SK-N-SH (cell line): Measurements from ENCODE around the gene ZNF319. TPM values are rescaled to one million over a fixed set of nuclear protein-coding genes. Genes with fewer than 3 reads are reported as not detected.

Experiments
- CTCF ChIA-PET: fragments of 300-600, 350-600 bp; formaldehyde crosslinking; extraction: SDS; loops from one replicate; lab custom pipeline; 2021; lab: Yijun Ruan, JAX
- POLR2A ChIA-PET: fragments of 350-600 bp; sonication (Branson Sonifier 250); formaldehyde crosslinking; extraction: SDS; loops from one replicate; lab custom pipeline; 2020; ENCODE audit warnings: antibody characterized with exemption, inconsistent platforms; lab: Yijun Ruan, JAX
- DNase-seq: peaks from one replicate; pipeline ENCODE4 v3.0.0; 2012
- H2AFZ ChIP-seq: fragments of 200-600 bp; sonication (generic); 2 replicates; pipeline ENCODE4 v1.8.1; 2016; ENCODE audit warnings: antibody characterized with exemption, mild to moderate bottlenecking, low read depth
- H3F3A ChIP-seq: fragments of 200-600 bp; sonication (generic); replicated peaks from 2 replicates; pipeline ENCODE3; 2016; ENCODE audit warnings: antibody characterized with exemption, mild to moderate bottlenecking; ENCODE audit not compliant: insufficient read depth
- H3K27ac ChIP-seq, 2 experiments: fragments of 200-500 bp in 1 of 2; fragments of 200-600 bp in 1 of 2; sonication (Bioruptor generic) in 1 of 2; sonication (generic), shearing (Covaris generic) in 1 of 2; 2 replicates each; pipeline versions ENCODE4 v1.5.1 to v1.6.1; 2014 to 2016; ENCODE audit warnings: low read depth in 2 of 2, inconsistent platforms in 1 of 2, low read length in 1 of 2, mild to moderate bottlenecking in 1 of 2, mixed read lengths in 1 of 2
- H3K27me3 ChIP-seq: fragments of 200-600 bp; sonication (generic), shearing (Covaris generic); 2 replicates; pipeline ENCODE4 v1.6.1; 2016; ENCODE audit warnings: mixed run types; ENCODE audit not compliant: insufficient read depth
- H3K36me3 ChIP-seq, 2 experiments: fragments of 200-500 bp in 1 of 2; fragments of 200-600 bp in 1 of 2; sonication (Bioruptor generic) in 1 of 2; sonication (generic) in 1 of 2; replicated peaks in 1 of 2; 2 replicates each; pipeline versions ENCODE3 to v1.5.1; 2014 to 2016; ENCODE audit warnings: low read length in 1 of 2, mild to moderate bottlenecking in 1 of 2; ENCODE audit not compliant: insufficient read depth in 2 of 2, control insufficient read depth in 1 of 2
- H3K4me1 ChIP-seq, 2 experiments: fragments of 200-500 bp in 1 of 2; fragments of 200-600 bp in 1 of 2; sonication (Bioruptor generic) in 1 of 2; sonication (generic), shearing (Covaris generic) in 1 of 2; 2 replicates each; pipeline versions ENCODE4 v1.5.1 to v1.6.1; 2014 to 2016; ENCODE audit warnings: low read depth in 1 of 2, low read length in 1 of 2, mixed run types in 1 of 2; ENCODE audit not compliant: insufficient read depth in 2 of 2, control insufficient read depth in 1 of 2
- H3K4me2 ChIP-seq: fragments of 200-600 bp; sonication (generic), shearing (Covaris generic); 2 replicates; pipeline ENCODE4 v1.6.1; 2017; ENCODE audit warnings: mixed run types
- H3K4me3 ChIP-seq, 2 experiments: fragments of 200-500 bp in 1 of 2; fragments of 200-600 bp in 1 of 2; sonication (Bioruptor generic) in 1 of 2; sonication (generic), shearing (Covaris generic) in 1 of 2; 2 replicates each; pipeline versions ENCODE4 v1.5.1 to v1.8.1; 2014 to 2016; ENCODE audit warnings: low read depth in 2 of 2, inconsistent platforms in 1 of 2, low read length in 1 of 2, mild to moderate bottlenecking in 1 of 2, mixed read lengths in 1 of 2, moderate library complexity in 1 of 2
- H3K79me2 ChIP-seq: fragments of 200-600 bp; sonication (generic); 2 replicates; pipeline ENCODE4 v1.8.1; 2017; ENCODE audit warnings: mild to moderate bottlenecking; ENCODE audit not compliant: insufficient read depth
- H3K9ac ChIP-seq: fragments of 200-600 bp; sonication (generic); 2 replicates; pipeline ENCODE4 v1.6.1; 2017; ENCODE audit warnings: mixed run types
- H3K9me2 ChIP-seq: fragments of 200-600 bp; sonication (generic); 2 replicates; pipeline ENCODE4 v1.6.1; 2017; ENCODE audit warnings: mixed run types
- H3K9me3 ChIP-seq: fragments of 200-600 bp; sonication (generic); 2 replicates; pipeline ENCODE4 v1.6.1; 2017; ENCODE audit warnings: mixed run types, mild to moderate bottlenecking, moderate library complexity
- H4K20me1 ChIP-seq: fragments of 200-600 bp; sonication (generic); 2 replicates; pipeline ENCODE4 v1.6.1; 2017; ENCODE audit warnings: mild to moderate bottlenecking, mixed run types; ENCODE audit not compliant: insufficient read depth
- CTCF ChIP-seq: fragments of 200-600 bp; sonication (generic); IDR thresholded peaks from 2 replicates; pipeline ENCODE4 v1.6.1; 2017; ENCODE audit warnings: antibody characterized with exemption, mild to moderate bottlenecking, moderate library complexity
- ELF1 ChIP-seq: IDR thresholded peaks from 2 replicates; pipeline ENCODE4 v1.4.0; 2012
- MEF2A ChIP-seq: IDR thresholded peaks from 2 replicates; pipeline ENCODE4 v1.4.0; 2012; ENCODE audit warnings: low read depth, borderline replicate concordance
- MXI1 ChIP-seq: IDR thresholded peaks from 2 replicates; pipeline ENCODE4 v1.6.1; 2012; ENCODE audit warnings: mild to moderate bottlenecking, low read depth, low read length, improper control_type of control experiment
- NFIC ChIP-seq: IDR thresholded peaks from 2 replicates; pipeline ENCODE4 v1.4.0; 2012; ENCODE audit warnings: borderline replicate concordance
- NRF1 ChIP-seq: IDR thresholded peaks from 2 replicates; pipeline ENCODE4 v1.6.1; 2012; ENCODE audit warnings: low read depth, mild to moderate bottlenecking, low read length
- POLR2AphosphoS5 ChIP-seq: IDR thresholded peaks from 2 replicates; pipeline ENCODE4 v1.6.1; 2012; ENCODE audit warnings: low read depth, low read length
- RAD21 ChIP-seq: IDR thresholded peaks from 2 replicates; pipeline ENCODE4 v1.6.1; 2012; ENCODE audit warnings: mild to moderate bottlenecking, low read length
- RXRA ChIP-seq: IDR thresholded peaks from 2 replicates; pipeline ENCODE4 v1.4.0; 2012; ENCODE audit warnings: low read depth, mild to moderate bottlenecking, borderline replicate concordance
- TEAD4 ChIP-seq: IDR thresholded peaks from 2 replicates; pipeline ENCODE4 v1.4.0; 2012; ENCODE audit warnings: mild to moderate bottlenecking, borderline replicate concordance; ENCODE audit not compliant: insufficient read depth
- USF1 ChIP-seq: IDR thresholded peaks from 2 replicates; pipeline ENCODE4 v1.4.0; 2012; ENCODE audit warnings: low read depth, borderline replicate concordance
- YY1 ChIP-seq: IDR thresholded peaks from 2 replicates; pipeline ENCODE4 v1.4.0; 2012; ENCODE audit warnings: low read depth, mild to moderate bottlenecking
- WGBS: methylation state at CpG from one replicate; pipeline ENCODE4 v1.1.6; 2017; ENCODE audit warnings: low lambda C conversion rate; 5-methylcytosine and 5-hydroxymethylcytosine counted together
- polyA plus RNA-seq, 3 experiments: library from polyadenylated mRNA; depleted of rRNA; stranded (reverse); fragments of >200 nt; gene quantifications; 2 replicates each; pipeline ENCODE4 v1.2.3, GENCODE V29; 2012
- TF ChIP-seq, protein P1 (sequence below): IDR thresholded peaks from 2 replicates; pipeline ENCODE4 v1.4.0; 2012; ENCODE audit warnings: low read depth, borderline replicate concordance
- TF ChIP-seq, protein P2 (sequence below): IDR thresholded peaks from 2 replicates; pipeline ENCODE4; 2012

ZNF319 gene
- polyA plus RNA-seq, 1 of the 3 experiments (the other 2 are of a cell fraction): 7.6 TPM

GRCh38 chr16:58044266-58045019 is 44.0 kb upstream of the ZNF319 start:
- H4K20me1 ChIP-seq: no peaks in the 10 kb centered on the region
- no peaks in the 10 kb centered on the region; a peak in 1 of 4 replicates for H3K4me1 ChIP-seq
- no peaks in the 10 kb centered on the region for H3K27me3 ChIP-seq
- H2AFZ ChIP-seq: no peak overlapping the region
- CTCF ChIA-PET: interaction anchor here (0.6 to 1.5 kb wide), 2 partner anchors 12 to 154 kb away, joined by 3 to 4 read pairs; no protein-coding TSS in a partner anchor
- POLR2A ChIA-PET: no interaction called here
- H3K9me2 ChIP-seq: no peaks in the 10 kb centered on the region
- no peaks in the 10 kb centered on the region for H3K9me3 ChIP-seq
- H3K27ac ChIP-seq: no peak overlapping the region
- H3K4me3 ChIP-seq: no peak overlapping the region
- peak; percentile 25 for DNase-seq
- no peaks in the 10 kb centered on the region for H3F3A ChIP-seq
- H3K36me3 ChIP-seq: no peaks in the 10 kb centered on the region
- H3K4me2 ChIP-seq: no peak overlapping the region
- H3K9ac ChIP-seq: no peak overlapping the region
- H3K79me2 ChIP-seq: no peaks in the 10 kb centered on the region
- TF ChIP-seq YY1: no peak
- TF ChIP-seq, protein P1, sequence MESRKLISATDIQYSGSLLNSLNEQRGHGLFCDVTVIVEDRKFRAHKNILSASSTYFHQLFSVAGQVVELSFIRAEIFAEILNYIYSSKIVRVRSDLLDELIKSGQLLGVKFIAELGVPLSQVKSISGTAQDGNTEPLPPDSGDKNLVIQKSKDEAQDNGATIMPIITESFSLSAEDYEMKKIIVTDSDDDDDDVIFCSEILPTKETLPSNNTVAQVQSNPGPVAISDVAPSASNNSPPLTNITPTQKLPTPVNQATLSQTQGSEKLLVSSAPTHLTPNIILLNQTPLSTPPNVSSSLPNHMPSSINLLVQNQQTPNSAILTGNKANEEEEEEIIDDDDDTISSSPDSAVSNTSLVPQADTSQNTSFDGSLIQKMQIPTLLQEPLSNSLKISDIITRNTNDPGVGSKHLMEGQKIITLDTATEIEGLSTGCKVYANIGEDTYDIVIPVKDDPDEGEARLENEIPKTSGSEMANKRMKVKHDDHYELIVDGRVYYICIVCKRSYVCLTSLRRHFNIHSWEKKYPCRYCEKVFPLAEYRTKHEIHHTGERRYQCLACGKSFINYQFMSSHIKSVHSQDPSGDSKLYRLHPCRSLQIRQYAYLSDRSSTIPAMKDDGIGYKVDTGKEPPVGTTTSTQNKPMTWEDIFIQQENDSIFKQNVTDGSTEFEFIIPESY: no peak
- no peak for TF ChIP-seq TEAD4
- TF ChIP-seq, protein P2, sequence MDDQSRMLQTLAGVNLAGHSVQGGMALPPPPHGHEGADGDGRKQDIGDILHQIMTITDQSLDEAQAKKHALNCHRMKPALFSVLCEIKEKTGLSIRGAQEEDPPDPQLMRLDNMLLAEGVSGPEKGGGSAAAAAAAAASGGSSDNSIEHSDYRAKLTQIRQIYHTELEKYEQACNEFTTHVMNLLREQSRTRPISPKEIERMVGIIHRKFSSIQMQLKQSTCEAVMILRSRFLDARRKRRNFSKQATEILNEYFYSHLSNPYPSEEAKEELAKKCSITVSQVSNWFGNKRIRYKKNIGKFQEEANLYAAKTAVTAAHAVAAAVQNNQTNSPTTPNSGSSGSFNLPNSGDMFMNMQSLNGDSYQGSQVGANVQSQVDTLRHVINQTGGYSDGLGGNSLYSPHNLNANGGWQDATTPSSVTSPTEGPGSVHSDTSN: no peak
- no peak for TF ChIP-seq RXRA
- no peak for TF ChIP-seq RAD21
- no peak for TF ChIP-seq POLR2AphosphoS5
- no peak for TF ChIP-seq NRF1
- TF ChIP-seq CTCF: no peak
- no peak for TF ChIP-seq MEF2A
- no peak for TF ChIP-seq USF1
- TF ChIP-seq ELF1: no peak
- TF ChIP-seq NFIC: no peak
- TF ChIP-seq MXI1: no peak
- WGBS: 87% methylated on average over 8 of the region's 9 CpGs
